ENCODE data around the gene TMEM131L. TPM values are rescaled to one million over a fixed set of nuclear protein-coding genes. Genes with fewer than 3 reads are reported as not detected.
A peak's percentile ranks its signal among the peaks of the same experiment; 100 is the strongest.

The TMEM131L gene
- total and polyA plus RNA-seq, 2 donors (not counting 3 experiments of a cell fraction or from before 2014, with no cell fraction given) = 7.7 to 21.2 TPM

GRCh38 chr4:153465615-153466080 is 512 bp upstream of the TMEM131L start:
- Histone ChIP-seq H3K9me3 (replicated peaks; ENCODE audit: control insufficient read depth, insufficient read depth, low read length) (no peaks in the 10 kb centered on the region), H3K4me1 (ENCODE audit: control insufficient read depth, extremely low read depth, insufficient read depth, low read length) (peaks cover 23% of the 10 kb centered on the region), H3K79me2 (ENCODE audit: control insufficient read depth, insufficient read depth, low read length) (peaks cover 14% of the 10 kb centered on the region), H3K27me3 (ENCODE audit: control insufficient read depth in 2 of 2, insufficient read depth in 2 of 2, low read length in 2 of 2) (no peaks in the 10 kb centered on the region), H4K20me1 (replicated peaks; ENCODE audit: control insufficient read depth, extremely low read depth, insufficient read depth, low read length) (no peaks in the 10 kb centered on the region), H3K4me2 (ENCODE audit: insufficient read depth, low read length) (peak overlapping the region; percentile 32), H3K9ac (replicated peaks; ENCODE audit: extremely low read depth, insufficient read depth, low read length) (peak overlapping the region; percentile 65), H3K36me3 (ENCODE audit: control insufficient read depth in 2 of 2, extremely low read depth in 1 of 2, insufficient read depth in 2 of 2, low read length in 2 of 2) (no peaks in the 10 kb centered on the region), H3K9me1 (replicated peaks; ENCODE audit: control insufficient read depth, extremely low read depth, insufficient read depth, low read length) (no peaks in the 10 kb centered on the region), H2AFZ (ENCODE audit: low read depth, low read length) (peak overlapping the region; percentile 75), H3K4me3 (replicated peaks in 1 of 3; ENCODE audit: insufficient read depth in 1 of 3, low read depth in 1 of 3, low read length in 3 of 3) (peak overlapping the region; percentile 3 to 93 (median 22)), H3K27ac (ENCODE audit: insufficient read depth, low read depth, low read length) (peak overlapping the region; percentile 4)
- TF ChIP-seq MYC (IDR thresholded peaks at IDR 0.05; ENCODE audit: low read depth, low read length) = peak; percentile 65
- no peak for TF ChIP-seq FOS (IDR thresholded peaks at IDR 0.05; ENCODE audit: borderline replicate concordance, insufficient read depth, low read length)
- no peak for TF ChIP-seq EZH2 (IDR thresholded peaks at IDR 0.05; ENCODE audit: borderline replicate concordance, low read depth, low read length, severe bottlenecking)
- no peak for TF ChIP-seq POLR2AphosphoS5 (IDR thresholded peaks at IDR 0.05; ENCODE audit: insufficient read depth, low read depth, low read length)
- TF ChIP-seq, protein P1, sequence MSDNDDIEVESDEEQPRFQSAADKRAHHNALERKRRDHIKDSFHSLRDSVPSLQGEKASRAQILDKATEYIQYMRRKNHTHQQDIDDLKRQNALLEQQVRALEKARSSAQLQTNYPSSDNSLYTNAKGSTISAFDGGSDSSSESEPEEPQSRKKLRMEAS (IDR thresholded peaks at IDR 0.05; ENCODE audit: insufficient read depth, insufficient read length) = peak; percentile 41
- TF ChIP-seq POLR2A (IDR thresholded peaks at IDR 0.05; ENCODE audit: low read depth, low read length) = peak; percentile 9
- peak; percentile 57 for DNase-seq (ENCODE audit: low read depth, low spot score)
- dilution Hi-C loops (cut with MboI; ENCODE audit: extremely low pct_ligation_motif_present, low sequenced_read_pairs) = no loop called here
- peak; percentile 84 for FAIRE-seq
- BruUV-seq (replicated peaks) = TSS peak; percentile 37
- POLR2A ChIA-PET = interaction anchor here (1.2 to 1.7 kb wide), 4 partner anchors 49 to 108 kb away, joined by 3 to 6 read pairs (median 4); no protein-coding TSS in a partner anchor
- intact Hi-C loops (cut with micrococcal nuclease) = loop anchor here (1.0 to 5.0 kb wide), 6 partner anchors 23 to 313 kb away; partner anchors contain the start of gene MND1
- CTCF ChIA-PET = interaction anchor here (0.5 to 4.5 kb wide), 17 partner anchors 10 to 228 kb away, joined by 3 to 37 read pairs (median 5); no protein-coding TSS in a partner anchor

Data from endothelial cell of umbilical vein (primary cell).